B cell (primary cell): ENCODE data around the gene MAML3. TPM values are rescaled to one million over a fixed set of nuclear protein-coding genes. Genes with fewer than 3 reads are reported as not detected.

Experiments used
- ATAC-seq: fragments of 200-7000 bp; cut with Tn5 transposase; one replicate; pipeline ENCODE4 v1.10.0; 2021; ENCODE audit warnings: low read depth, mild to moderate bottlenecking, moderate number of reproducible peaks, moderate library complexity
- CTCF ChIA-PET: fragments of 350-600 bp; sonication (Branson Sonifier 250); formaldehyde crosslinking; loops from one replicate; lab custom pipeline; 2021; ENCODE audit warnings: antibody characterized with exemption, inconsistent platforms; lab: Charles Lee
- POLR2A ChIA-PET: fragments of 350-600 bp; sonication (Branson Sonifier 250); formaldehyde crosslinking; loops from one replicate; lab custom pipeline; 2021; ENCODE audit warnings: antibody characterized with exemption; lab: Charles Lee
- DNase-seq: peaks from one replicate; pipeline ENCODE4 v3.0.0; 2013
- H2AFZ ChIP-seq: 2 replicates; pipeline ENCODE4 v1.6.1; 2012; ENCODE audit warnings: mild to moderate bottlenecking, low read depth, low read length; ENCODE audit not compliant: insufficient read depth, poor library complexity, severe bottlenecking
- H3K27ac ChIP-seq, 2 donors: 1 replicate in 1 of 2; 2 replicates in 1 of 2; pipeline ENCODE4 v1.5.1; 2012 to 2013; ENCODE audit warnings: low read length in 2 of 2, mild to moderate bottlenecking in 2 of 2, moderate library complexity in 1 of 2
- H3K27me3 ChIP-seq, 4 experiments: fragments of 200-600 bp in 1 of 4; sonication (generic) in 1 of 4; replicated peaks in 1 of 4; 1 replicate in 2 of 4; 2 replicates in 2 of 4; pipeline versions ENCODE4 v1.6.1 to v1.7.0; 2013 to 2016; ENCODE audit warnings: low read length in 3 of 4, mild to moderate bottlenecking in 2 of 4, mixed read lengths in 1 of 4, moderate library complexity in 1 of 4; ENCODE audit not compliant: insufficient read depth in 4 of 4, control insufficient read depth in 3 of 4; ENCODE audit errors: control extremely low read depth in 1 of 4
- H3K36me3 ChIP-seq, 2 experiments: replicated peaks in 1 of 2; 1 replicate in 1 of 2; 2 replicates in 1 of 2; pipeline versions ENCODE4 v1.6.1 to v1.7.1; 2013; ENCODE audit warnings: low read length in 1 of 2; ENCODE audit not compliant: insufficient read depth in 2 of 2, control insufficient read depth in 1 of 2; ENCODE audit errors: control extremely low read depth in 1 of 2, extremely low read depth in 1 of 2
- H3K4me1 ChIP-seq, 2 donors: fragments of 200-600 bp in 1 of 2; sonication (generic) in 1 of 2; 1 replicate in 1 of 2; 2 replicates in 1 of 2; pipeline versions ENCODE4 v1.5.1 to v1.6.1; 2013 to 2017; ENCODE audit warnings: low read length in 2 of 2; ENCODE audit not compliant: control insufficient read depth in 2 of 2, insufficient read depth in 2 of 2
- H3K4me2 ChIP-seq: replicated peaks from 2 replicates; pipeline ENCODE3; 2012; ENCODE audit warnings: mild to moderate bottlenecking, low read depth, low read length; ENCODE audit not compliant: poor library complexity, severe bottlenecking
- H3K4me3 ChIP-seq, 5 experiments: fragments of 200-600 bp in 1 of 5; sonication (generic) in 1 of 5; 1 replicate in 3 of 5; 2 replicates in 2 of 5; pipeline versions ENCODE4 v1.5.1 to v1.7.0; 2011 to 2016; ENCODE audit warnings: low read length in 4 of 5, mild to moderate bottlenecking in 4 of 5, low read depth in 2 of 5, control low read depth in 1 of 5, moderate library complexity in 1 of 5; ENCODE audit not compliant: insufficient read depth in 1 of 5; ENCODE audit errors: control extremely low read depth in 1 of 5, extremely low read depth in 1 of 5
- H3K79me2 ChIP-seq: fragments of 200-600 bp; sonication (generic); one replicate; pipeline ENCODE4 v1.6.0; 2016; ENCODE audit warnings: low read length; ENCODE audit not compliant: control insufficient read depth, insufficient read depth
- H3K9ac ChIP-seq: fragments of 200-600 bp; sonication (generic); 2 replicates; pipeline ENCODE4 v1.6.1; 2017; ENCODE audit warnings: mild to moderate bottlenecking, low read length, moderate library complexity
- H3K9me3 ChIP-seq, 3 donors: one replicate each; pipeline versions ENCODE4 v1.6.1 to v1.7.1; 2013; ENCODE audit warnings: low read length in 2 of 3; ENCODE audit not compliant: control insufficient read depth in 2 of 3, insufficient read depth in 1 of 3; ENCODE audit errors: control extremely low read depth in 1 of 3
- H4K20me1 ChIP-seq: 2 replicates; pipeline ENCODE4 v1.6.0; 2012; ENCODE audit warnings: mild to moderate bottlenecking, low read length; ENCODE audit not compliant: insufficient read depth, control insufficient read depth, poor library complexity, severe bottlenecking
- H3K27ac Mint-ChIP-seq: one replicate; pipeline ENCODE4 v1.8.0; 2021; ENCODE audit warnings: mixed read lengths
- H3K27me3 Mint-ChIP-seq: one replicate; pipeline ENCODE4 v1.8.0; 2021; ENCODE audit warnings: mixed read lengths
- H3K4me1 Mint-ChIP-seq: one replicate; pipeline ENCODE4 v1.8.0; 2021; ENCODE audit warnings: mixed read lengths
- H3K4me3 Mint-ChIP-seq: one replicate; pipeline ENCODE4 v1.8.0; 2021; ENCODE audit warnings: mixed read lengths
- H3K9me3 Mint-ChIP-seq: one replicate; pipeline ENCODE4 v1.8.0; 2022; ENCODE audit warnings: mixed read lengths; ENCODE audit not compliant: insufficient read depth
- CTCF ChIP-seq: fragments of 200-600 bp; IDR thresholded peaks from one replicate; pipeline ENCODE4 v1.8.0; 2022; ENCODE audit warnings: antibody characterized with exemption, mild to moderate bottlenecking
- EZH2 ChIP-seq: IDR thresholded peaks from 2 replicates; pipeline ENCODE4 v1.6.1; 2012; ENCODE audit warnings: borderline replicate concordance, low read depth, mild to moderate bottlenecking, moderate library complexity, low read length; ENCODE audit not compliant: insufficient read depth, poor library complexity, severe bottlenecking
- WGBS: methylation state at CpG from one replicate; pipeline ENCODE4 v1.1.5; 2013; ENCODE audit warnings: missing lambda C conversion rate; ENCODE audit not compliant: insufficient coverage; 5-methylcytosine and 5-hydroxymethylcytosine counted together
- intact Hi-C: fragments of 100-400 bp; cut with micrococcal nuclease; formaldehyde crosslinking; loops from one replicate; pipeline ENCODE4 v1.10.0; 2022
- polyA plus RNA-seq: library from polyadenylated mRNA; depleted of rRNA; stranded (reverse); fragments of >200 nt; gene quantifications from 2 replicates; pipeline ENCODE4 v1.2.3, GENCODE V29; 2012
- total RNA-seq, 2 donors: library from RNA; stranded (reverse); fragments of 120-200 nt in 1 of 2; gene quantifications; 1 replicate in 1 of 2; 2 replicates in 1 of 2; pipeline versions ENCODE4 v1.2.3 to v1.2.4, GENCODE V29; 2013 to 2022

The MAML3 gene
- total and polyA plus RNA-seq, 2 donors (not counting 1 experiment from before 2014, with no cell fraction given): 0.94 to 5.3 TPM

GRCh38 chr4:140025470-140025869 lies 128.5 kb downstream of the MAML3 start:
- TF ChIP-seq EZH2 (no peak), CTCF (no peak)
- WGBS: 40% methylated on average over 1 of the region's 6 CpGs

GRCh38 chr4:140020457-140021361 lies 133.3 kb downstream of the MAML3 start:
- ChIA-PET CTCF (interaction anchor here (0.6 to 1.5 kb wide), 2 partner anchors 8 to 9 kb away, joined by 4 to 6 read pairs; no protein-coding TSS in a partner anchor), POLR2A (no interaction called here)
- Histone ChIP-seq H3K9ac (no peak overlapping the region), H3K27ac (no peak overlapping the region), H3K4me1 (peaks cover 0 to 5% of the 10 kb centered on the region in 2 donors), H3K27me3 (no peaks in the 10 kb centered on the region), H3K79me2 (no peaks in the 10 kb centered on the region), H3K9me3 (no peaks in the 10 kb centered on the region), H3K4me2 (no peak overlapping the region), H3K36me3 (no peaks in the 10 kb centered on the region), H4K20me1 (no peaks in the 10 kb centered on the region), H3K4me3 (no peak overlapping the region), H2AFZ (no peak overlapping the region)
- no peak for TF ChIP-seq CTCF
- no peak for TF ChIP-seq EZH2
- no peak for ATAC-seq
- Mint-ChIP-seq H3K27me3 (no peaks in the 10 kb centered on the region), H3K27ac (no peak overlapping the region), H3K4me3 (no peak overlapping the region), H3K4me1 (peaks cover 11% of the 10 kb centered on the region), H3K9me3 (no peaks in the 10 kb centered on the region)
- no peak for DNase-seq
- 0% methylated on average over 1 of the region's 4 CpGs for WGBS
- intact Hi-C loops: no loop called here

More at GRCh38 chr4:140025470-140025869, 128.5 kb downstream of the MAML3 start:
- H3K9me3 Mint-ChIP-seq: no peaks in the 10 kb centered on the region
- H3K4me2 ChIP-seq: no peak overlapping the region
- H4K20me1 ChIP-seq: no peaks in the 10 kb centered on the region
- H3K4me3 ChIP-seq: no peak overlapping the region
- H3K36me3 ChIP-seq: no peaks in the 10 kb centered on the region
- ChIA-PET CTCF (no interaction called here), POLR2A (no interaction called here)
- peaks cover 9% of the 10 kb centered on the region for H3K27me3 Mint-ChIP-seq
- H3K79me2 ChIP-seq: no peaks in the 10 kb centered on the region
- peaks cover 0 to 6% (median 0%) of the 10 kb centered on the region in 4 experiments for H3K27me3 ChIP-seq
- ATAC-seq: no peak
- no peaks in the 10 kb centered on the region for H3K9me3 ChIP-seq
- no peaks in the 10 kb centered on the region for H3K4me1 ChIP-seq
- H3K27ac ChIP-seq: no peak overlapping the region
- H3K9ac ChIP-seq: no peak overlapping the region
- peaks cover 2% of the 10 kb centered on the region for H3K4me1 Mint-ChIP-seq
- no peak overlapping the region for H3K4me3 Mint-ChIP-seq
- no peak overlapping the region for H2AFZ ChIP-seq
- no peak overlapping the region for H3K27ac Mint-ChIP-seq
- DNase-seq: no peak
- intact Hi-C loops: no loop called here
